Measurements from ENCODE around the gene CYP1A2.

DNA sequence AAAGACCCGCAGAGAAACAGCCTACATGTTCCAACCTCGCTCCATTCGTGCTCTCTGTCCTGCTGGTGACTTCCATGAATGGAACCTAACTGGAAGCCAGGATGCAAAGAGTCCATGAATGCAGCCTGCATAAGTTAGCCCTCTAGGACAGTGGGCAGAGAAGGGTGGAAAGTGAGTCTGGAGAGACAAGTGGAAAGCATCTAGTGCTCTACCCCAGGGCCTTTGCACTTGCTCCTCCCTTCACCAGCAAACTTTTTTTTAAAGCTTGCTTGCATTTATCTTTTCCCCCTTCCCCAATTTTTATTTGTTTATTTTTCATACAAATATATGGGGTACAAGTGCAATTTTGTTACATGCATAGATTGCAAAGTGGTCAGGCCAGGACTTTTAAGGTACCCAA lies 15.4 kb upstream of the CYP1A2 start:
- TF ChIP-seq, protein P1, sequence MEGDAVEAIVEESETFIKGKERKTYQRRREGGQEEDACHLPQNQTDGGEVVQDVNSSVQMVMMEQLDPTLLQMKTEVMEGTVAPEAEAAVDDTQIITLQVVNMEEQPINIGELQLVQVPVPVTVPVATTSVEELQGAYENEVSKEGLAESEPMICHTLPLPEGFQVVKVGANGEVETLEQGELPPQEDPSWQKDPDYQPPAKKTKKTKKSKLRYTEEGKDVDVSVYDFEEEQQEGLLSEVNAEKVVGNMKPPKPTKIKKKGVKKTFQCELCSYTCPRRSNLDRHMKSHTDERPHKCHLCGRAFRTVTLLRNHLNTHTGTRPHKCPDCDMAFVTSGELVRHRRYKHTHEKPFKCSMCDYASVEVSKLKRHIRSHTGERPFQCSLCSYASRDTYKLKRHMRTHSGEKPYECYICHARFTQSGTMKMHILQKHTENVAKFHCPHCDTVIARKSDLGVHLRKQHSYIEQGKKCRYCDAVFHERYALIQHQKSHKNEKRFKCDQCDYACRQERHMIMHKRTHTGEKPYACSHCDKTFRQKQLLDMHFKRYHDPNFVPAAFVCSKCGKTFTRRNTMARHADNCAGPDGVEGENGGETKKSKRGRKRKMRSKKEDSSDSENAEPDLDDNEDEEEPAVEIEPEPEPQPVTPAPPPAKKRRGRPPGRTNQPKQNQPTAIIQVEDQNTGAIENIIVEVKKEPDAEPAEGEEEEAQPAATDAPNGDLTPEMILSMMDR (IDR thresholded peaks at IDR 0.05; ENCODE audit: borderline replicate concordance, extremely low read depth, low read length, poor library complexity, severe bottlenecking), result no peak
- TF ChIP-seq EZH2 (IDR thresholded peaks at IDR 0.05; ENCODE audit: borderline replicate concordance, low read depth, low read length, severe bottlenecking), result no peak

Data from DND-41 (cell line).